H9 (cell line): ENCODE results near the gene NFIL3. TPM values are rescaled to one million over a fixed set of nuclear protein-coding genes. Genes with fewer than 3 reads are reported as not detected.

ENCODE experiments used
- DNase-seq: peaks from one replicate; pipeline ENCODE4 v3.0.0-alpha.2; 2017
- H2AFZ ChIP-seq: one replicate; pipeline ENCODE4 v1.6.1; 2013; ENCODE audit warnings: mild to moderate bottlenecking, low read length, control low read depth, moderate library complexity
- H2AK5ac ChIP-seq: 2 replicates; pipeline ENCODE4 v1.6.1; 2013; ENCODE audit warnings: low read length, control low read depth, mixed read lengths; ENCODE audit not compliant: insufficient read length
- H2BK120ac ChIP-seq: one replicate; pipeline ENCODE4 v1.6.1; 2013; ENCODE audit warnings: low read depth, mild to moderate bottlenecking, low read length, control low read depth, inconsistent platforms; ENCODE audit not compliant: poor library complexity, severe bottlenecking
- H2BK12ac ChIP-seq: 2 replicates; pipeline ENCODE4 v1.6.1; 2013; ENCODE audit warnings: low read length, control low read depth, mixed read lengths, low read depth; ENCODE audit not compliant: insufficient read length
- H2BK15ac ChIP-seq: 2 replicates; pipeline ENCODE4 v1.6.1; 2013; ENCODE audit warnings: low read depth, low read length, control low read depth
- H2BK20ac ChIP-seq: one replicate; pipeline ENCODE4 v1.6.1; 2013; ENCODE audit warnings: low read depth, mild to moderate bottlenecking, low read length, control low read depth, inconsistent platforms; ENCODE audit not compliant: poor library complexity, severe bottlenecking
- H2BK5ac ChIP-seq: 2 replicates; pipeline ENCODE4 v1.6.1; 2013; ENCODE audit warnings: low read length, control low read depth, mixed read lengths; ENCODE audit not compliant: insufficient read length
- H3K14ac ChIP-seq: 2 replicates; pipeline ENCODE4 v1.6.1; 2013; ENCODE audit warnings: low read length, control low read depth; ENCODE audit not compliant: insufficient read depth
- H3K18ac ChIP-seq: 2 replicates; pipeline ENCODE4 v1.6.1; 2013; ENCODE audit warnings: low read depth, mild to moderate bottlenecking, mixed read lengths, low read length, control low read depth; ENCODE audit not compliant: insufficient read length
- H3K23ac ChIP-seq: 2 replicates; pipeline ENCODE4 v1.6.1; 2013; ENCODE audit warnings: low read length, control low read depth, mixed read lengths, low read depth; ENCODE audit not compliant: insufficient read length
- H3K23me2 ChIP-seq: 2 replicates; pipeline ENCODE4 v1.6.1; 2013; ENCODE audit warnings: low read depth, mild to moderate bottlenecking, mixed read lengths, low read length, control low read depth; ENCODE audit not compliant: insufficient read length, poor library complexity, severe bottlenecking
- H3K27ac ChIP-seq: 2 replicates; pipeline ENCODE4 v1.5.1; 2013; ENCODE audit warnings: low read length, control low read depth, mixed read lengths, low read depth; ENCODE audit not compliant: insufficient read length
- H3K27me3 ChIP-seq: 2 replicates; pipeline ENCODE4 v1.6.1; 2013; ENCODE audit warnings: low read length, control low read depth, inconsistent platforms; ENCODE audit not compliant: insufficient read depth
- H3K4ac ChIP-seq: 2 replicates; pipeline ENCODE4 v1.6.1; 2013; ENCODE audit warnings: low read depth, mild to moderate bottlenecking, control low read depth, inconsistent platforms, low read length, moderate library complexity
- H3K4me1 ChIP-seq: 2 replicates; pipeline ENCODE4 v1.6.1; 2013; ENCODE audit warnings: low read length, control low read depth, inconsistent platforms; ENCODE audit not compliant: insufficient read depth
- H3K4me2 ChIP-seq: 2 replicates; pipeline ENCODE4 v1.6.1; 2013; ENCODE audit warnings: low read length, control low read depth, mixed read lengths; ENCODE audit not compliant: insufficient read length, insufficient read depth
- H3K56ac ChIP-seq: 2 replicates; pipeline ENCODE4 v1.6.1; 2013; ENCODE audit warnings: low read depth, mild to moderate bottlenecking, mixed read lengths, low read length, control low read depth; ENCODE audit not compliant: insufficient read length
- H3K79me1 ChIP-seq: 2 replicates; pipeline ENCODE4 v1.6.1; 2013; ENCODE audit warnings: low read depth, mild to moderate bottlenecking, moderate library complexity, low read length, control low read depth, inconsistent platforms; ENCODE audit not compliant: insufficient read depth, poor library complexity, severe bottlenecking
- H3K79me2 ChIP-seq: 2 replicates; pipeline ENCODE4 v1.6.1; 2013; ENCODE audit warnings: low read length, control low read depth, inconsistent platforms; ENCODE audit not compliant: insufficient read depth
- H3K9ac ChIP-seq: 2 replicates; pipeline ENCODE4 v1.6.1; 2013; ENCODE audit warnings: low read length, control low read depth, mixed read lengths; ENCODE audit not compliant: insufficient read length; ENCODE audit errors: extremely low read depth
- H3K9me3 ChIP-seq: one replicate; pipeline ENCODE4 v1.6.1; 2013; ENCODE audit warnings: low read depth, low read length, inconsistent platforms; ENCODE audit not compliant: control insufficient read depth
- H3T11ph ChIP-seq: one replicate; pipeline ENCODE4 v1.6.1; 2013; ENCODE audit warnings: mild to moderate bottlenecking, low read length, control low read depth, inconsistent platforms
- H4K20me1 ChIP-seq: one replicate; pipeline ENCODE4 v1.6.1; 2013; ENCODE audit not compliant: control insufficient read depth, insufficient read length, insufficient read depth
- H4K5ac ChIP-seq: 2 replicates; pipeline ENCODE4 v1.6.1; 2013; ENCODE audit warnings: low read depth, mild to moderate bottlenecking, mixed read lengths, low read length, control low read depth; ENCODE audit not compliant: insufficient read length
- H4K8ac ChIP-seq: replicated peaks from 2 replicates; pipeline ENCODE4 v1.6.1; 2013; ENCODE audit warnings: low read length, control low read depth, mixed read lengths, low read depth; ENCODE audit not compliant: insufficient read length
- H4K91ac ChIP-seq: 2 replicates; pipeline ENCODE4 v1.6.1; 2013; ENCODE audit warnings: low read depth, mild to moderate bottlenecking, moderate library complexity, mixed read lengths, low read length, control low read depth; ENCODE audit not compliant: insufficient read length
- H3K27ac Mint-ChIP-seq, 3 experiments: 2 replicates in 2 of 3; 3 replicates in 1 of 3; pipeline ENCODE4 v1.8.0; 2020 to 2021; ENCODE audit warnings: mixed read lengths in 3 of 3, mild to moderate bottlenecking in 1 of 3, moderate library complexity in 1 of 3
- H3K27me3 Mint-ChIP-seq: 2 replicates; pipeline ENCODE4 v1.8.0; 2021; ENCODE audit warnings: low read depth, mild to moderate bottlenecking, moderate library complexity, mixed read lengths
- H3K36me3 Mint-ChIP-seq, 3 experiments: 2 replicates in 2 of 3; 3 replicates in 1 of 3; pipeline ENCODE4 v1.8.0; 2020 to 2021; ENCODE audit warnings: low read depth in 3 of 3, mixed read lengths in 3 of 3; ENCODE audit not compliant: insufficient read depth in 1 of 3
- H3K4me1 Mint-ChIP-seq, 2 experiments: 2 replicates each; pipeline ENCODE4 v1.8.0; 2020; ENCODE audit warnings: mixed read lengths in 2 of 2
- H3K4me3 Mint-ChIP-seq, 2 experiments: 2 replicates in 1 of 2; 3 replicates in 1 of 2; pipeline ENCODE4 v1.8.0; 2020 to 2021; ENCODE audit warnings: mild to moderate bottlenecking in 2 of 2, mixed read lengths in 2 of 2, moderate library complexity in 1 of 2
- H3K9me3 Mint-ChIP-seq, 2 experiments: 2 replicates in 1 of 2; 3 replicates in 1 of 2; pipeline ENCODE4 v1.8.0; 2020; ENCODE audit warnings: mild to moderate bottlenecking in 2 of 2, mixed read lengths in 2 of 2, moderate library complexity in 1 of 2
- WGBS: extraction: QIAGEN DNeasy Blood & Tissue Kit; methylation state at CpG from one replicate; pipeline ENCODE4 v1.1.7; 2013; ENCODE audit warnings: missing lambda C conversion rate, low lambda C conversion rate, mixed read lengths; ENCODE audit not compliant: insufficient read length; ENCODE audit errors: extremely low coverage; 5-methylcytosine and 5-hydroxymethylcytosine counted together
- total RNA-seq: library from RNA; stranded (reverse); gene quantifications from 2 replicates; pipeline ENCODE4 v1.2.1, GENCODE V29; 2021
- TF ChIP-seq, protein P1 (sequence below): fragments of 200-600 bp; sonication (generic); conservative IDR thresholded peaks from 3 replicates; pipeline ENCODE4 v1.8.0; 2021; ENCODE audit warnings: antibody characterized with exemption, mild to moderate bottlenecking

Gene NFIL3
- total RNA-seq, 1 experiment from 2014 or later = 8.4 TPM

DNA sequence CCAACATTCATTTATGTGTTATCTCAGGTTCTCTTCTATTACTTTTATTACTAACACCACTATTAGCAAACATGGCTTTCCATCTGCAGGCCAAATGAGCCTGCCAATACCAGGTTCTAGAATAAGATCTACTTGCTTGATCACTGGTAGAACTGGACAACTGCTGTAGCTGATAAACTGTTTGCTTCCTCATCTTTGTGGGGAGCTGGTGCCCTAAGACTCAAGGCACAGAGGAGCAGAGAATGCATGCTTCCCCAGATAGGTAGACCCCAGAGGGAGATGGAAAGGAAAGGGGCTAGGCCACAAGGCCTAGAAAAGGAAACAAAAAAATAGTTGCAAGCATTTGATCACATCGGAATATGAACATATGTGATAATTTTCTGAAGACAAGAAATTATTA lies 31.2 kb downstream of the NFIL3 start:
- no peaks in the 10 kb centered on the region for H3K27me3 Mint-ChIP-seq
- H4K91ac ChIP-seq = no peak overlapping the region
- H3K9me3 Mint-ChIP-seq = no peaks in the 10 kb centered on the region
- H3K14ac ChIP-seq = no peak overlapping the region
- WGBS = no CpG with 5 or more reads among the region's 1 CpG
- H3K27ac ChIP-seq = no peak overlapping the region
- H2BK15ac ChIP-seq = no peak overlapping the region
- H3K4me1 Mint-ChIP-seq = no peaks in the 10 kb centered on the region
- no peaks in the 10 kb centered on the region; a peak in 1 of 7 replicates for H3K36me3 Mint-ChIP-seq
- H3K27me3 ChIP-seq = no peaks in the 10 kb centered on the region
- no peak overlapping the region for H2BK5ac ChIP-seq
- H2BK20ac ChIP-seq = no peak overlapping the region
- no peak overlapping the region for H3K4ac ChIP-seq
- H3K4me3 Mint-ChIP-seq = no peak overlapping the region
- no peak overlapping the region for H4K5ac ChIP-seq
- no peaks in the 10 kb centered on the region for H3K23me2 ChIP-seq
- H3K4me2 ChIP-seq = no peak overlapping the region
- H3K9me3 ChIP-seq = no peaks in the 10 kb centered on the region
- no peak overlapping the region for H2BK12ac ChIP-seq
- no peak overlapping the region for H3K27ac Mint-ChIP-seq
- H3K18ac ChIP-seq = no peak overlapping the region
- TF ChIP-seq, protein P1, sequence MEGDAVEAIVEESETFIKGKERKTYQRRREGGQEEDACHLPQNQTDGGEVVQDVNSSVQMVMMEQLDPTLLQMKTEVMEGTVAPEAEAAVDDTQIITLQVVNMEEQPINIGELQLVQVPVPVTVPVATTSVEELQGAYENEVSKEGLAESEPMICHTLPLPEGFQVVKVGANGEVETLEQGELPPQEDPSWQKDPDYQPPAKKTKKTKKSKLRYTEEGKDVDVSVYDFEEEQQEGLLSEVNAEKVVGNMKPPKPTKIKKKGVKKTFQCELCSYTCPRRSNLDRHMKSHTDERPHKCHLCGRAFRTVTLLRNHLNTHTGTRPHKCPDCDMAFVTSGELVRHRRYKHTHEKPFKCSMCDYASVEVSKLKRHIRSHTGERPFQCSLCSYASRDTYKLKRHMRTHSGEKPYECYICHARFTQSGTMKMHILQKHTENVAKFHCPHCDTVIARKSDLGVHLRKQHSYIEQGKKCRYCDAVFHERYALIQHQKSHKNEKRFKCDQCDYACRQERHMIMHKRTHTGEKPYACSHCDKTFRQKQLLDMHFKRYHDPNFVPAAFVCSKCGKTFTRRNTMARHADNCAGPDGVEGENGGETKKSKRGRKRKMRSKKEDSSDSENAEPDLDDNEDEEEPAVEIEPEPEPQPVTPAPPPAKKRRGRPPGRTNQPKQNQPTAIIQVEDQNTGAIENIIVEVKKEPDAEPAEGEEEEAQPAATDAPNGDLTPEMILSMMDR = no peak
- H3K9ac ChIP-seq = no peak overlapping the region
- no peak overlapping the region for H2BK120ac ChIP-seq
- no peak for DNase-seq
- H3T11ph ChIP-seq = no peak overlapping the region
- H4K8ac ChIP-seq = no peak overlapping the region
- no peaks in the 10 kb centered on the region for H3K79me2 ChIP-seq
- no peaks in the 10 kb centered on the region for H3K79me1 ChIP-seq
- H2AK5ac ChIP-seq = no peak overlapping the region
- no peak overlapping the region for H3K23ac ChIP-seq
- H3K56ac ChIP-seq = no peak overlapping the region
- H4K20me1 ChIP-seq = no peaks in the 10 kb centered on the region
- H2AFZ ChIP-seq = no peak overlapping the region
- no peaks in the 10 kb centered on the region for H3K4me1 ChIP-seq
